ENCODE results near the gene ZFP82.
A peak's percentile ranks its signal among the peaks of the same experiment; 100 is the strongest.

The ZFP82 gene

DNA sequence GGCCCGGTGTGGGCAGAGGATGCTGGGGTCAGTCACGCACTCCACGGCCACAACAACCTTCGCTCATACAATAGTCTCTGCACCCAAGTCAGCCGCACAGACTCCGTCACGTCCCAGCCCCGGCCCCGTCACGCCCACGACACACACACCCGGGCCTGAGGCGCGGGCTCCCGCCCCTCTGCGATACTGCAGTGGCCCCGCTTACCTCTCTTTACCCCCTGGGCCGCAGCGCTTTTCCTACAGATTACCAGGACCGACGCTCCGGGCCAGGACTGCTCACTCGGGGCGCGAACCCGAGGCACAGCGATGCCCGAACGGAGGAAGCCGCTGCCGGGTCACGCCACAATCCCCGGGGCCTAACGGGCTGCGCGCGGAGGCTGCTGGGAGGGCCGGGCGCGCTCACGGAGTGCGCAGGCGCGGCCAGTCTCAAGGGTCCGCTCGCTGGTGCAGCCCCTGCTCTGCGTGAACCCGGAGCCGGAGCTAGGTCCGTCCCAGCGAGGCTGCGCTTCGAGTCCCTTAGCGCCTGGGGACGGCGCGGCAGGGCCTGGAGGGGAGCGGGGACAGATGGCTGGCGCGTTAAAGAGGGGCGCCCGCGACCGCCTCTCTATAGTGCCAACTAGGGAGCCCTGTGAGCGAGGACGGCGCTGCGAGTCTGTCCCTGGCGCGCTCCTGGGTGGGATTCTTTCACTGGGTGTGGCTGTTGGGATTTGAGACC, at the start of gene ZFP82:
ZFP82 (minus strand) TSS at position 358 of the 715 bp plus-strand sequence. CDS start 8,855 bp downstream, outside the sequence.
- DNase-seq (ENCODE audit: low read depth in 2 of 2): peak; percentile 52 to 63

- DNase-seq (ENCODE audit: low read depth in 2 of 2): no peak
These were observed 41.6 kb upstream of the ZFP82 start for GRCh38 chr19:36460046-36460445.

DNA sequence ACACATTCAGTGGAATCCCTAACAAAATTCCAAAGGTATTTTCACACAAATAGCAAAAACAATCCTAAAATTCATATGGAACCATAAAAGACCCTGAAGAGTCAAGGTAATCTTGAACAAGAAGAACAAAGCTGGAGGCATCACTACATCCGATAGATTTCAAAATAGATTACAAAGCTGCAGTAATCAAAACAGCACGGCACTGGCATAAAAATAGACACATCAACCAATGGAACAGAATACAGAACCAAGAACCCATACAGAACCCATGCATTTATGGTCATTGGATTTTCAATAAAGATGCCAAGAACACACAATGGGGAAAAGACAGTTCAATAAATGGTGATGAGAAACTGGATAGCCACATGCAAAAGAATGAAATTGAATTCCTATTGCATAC, 38.4 kb upstream of the ZFP82 start:
- DNase-seq (ENCODE audit: low read depth in 2 of 2): no peak

DNA sequence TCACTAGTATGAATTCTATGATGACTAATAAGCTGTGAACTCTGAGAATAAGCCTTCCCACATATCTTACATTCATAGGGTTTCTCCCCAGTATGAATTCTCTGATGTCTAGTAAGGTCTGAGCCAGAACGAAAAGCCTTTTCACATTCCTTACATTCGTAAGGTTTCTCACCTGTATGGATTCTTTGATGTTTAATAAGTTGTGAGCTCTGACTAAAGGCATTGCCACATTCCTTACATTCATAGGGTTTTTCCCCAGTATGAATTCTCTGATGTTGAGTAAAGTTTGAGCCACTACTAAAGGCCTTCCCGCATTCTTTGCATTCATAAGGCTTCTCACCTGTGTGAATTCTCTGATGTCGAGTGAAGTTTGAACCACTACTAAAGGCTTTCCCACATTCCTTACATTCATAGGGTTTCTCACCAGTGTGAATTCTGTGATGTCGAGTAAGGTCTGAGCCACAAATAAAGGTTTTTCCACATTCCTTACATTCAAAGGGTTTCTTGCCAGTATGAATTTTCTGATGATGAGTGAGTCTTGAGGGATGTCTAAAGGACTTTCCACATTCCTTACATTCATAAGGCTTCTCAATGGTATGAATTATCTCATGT, 30.7 kb upstream of the ZFP82 start:
- DNase-seq (ENCODE audit: low read depth in 2 of 2): no peak

GRCh38 chr19:36441339-36441738, 22.9 kb upstream of the ZFP82 start:
- DNase-seq (ENCODE audit: low read depth in 2 of 2): no peak

DNA sequence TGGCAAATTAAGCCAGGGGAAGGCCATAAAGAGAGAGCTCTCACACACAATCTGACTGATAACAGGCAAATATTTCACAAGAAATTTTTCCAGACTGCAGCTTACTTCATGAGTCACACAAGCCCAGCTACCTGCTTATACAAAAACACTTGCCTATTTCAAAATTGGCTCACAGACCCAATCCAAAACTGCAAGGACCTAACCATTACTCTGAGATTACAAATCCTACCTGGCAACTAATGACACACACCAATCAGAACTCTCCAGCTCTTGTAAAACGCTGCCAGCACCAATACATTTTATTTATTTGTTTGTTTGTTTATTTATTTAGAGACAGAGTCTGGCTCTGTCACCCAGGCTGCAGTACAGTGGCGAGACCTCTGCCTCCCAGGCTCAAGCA, 18.1 kb upstream of the ZFP82 start:
- DNase-seq (ENCODE audit: low read depth in 2 of 2): no peak

GRCh38 chr19:36423925-36424324, 5.5 kb upstream of the ZFP82 start:
- no peak for DNase-seq (ENCODE audit: low read depth in 2 of 2)

DNA sequence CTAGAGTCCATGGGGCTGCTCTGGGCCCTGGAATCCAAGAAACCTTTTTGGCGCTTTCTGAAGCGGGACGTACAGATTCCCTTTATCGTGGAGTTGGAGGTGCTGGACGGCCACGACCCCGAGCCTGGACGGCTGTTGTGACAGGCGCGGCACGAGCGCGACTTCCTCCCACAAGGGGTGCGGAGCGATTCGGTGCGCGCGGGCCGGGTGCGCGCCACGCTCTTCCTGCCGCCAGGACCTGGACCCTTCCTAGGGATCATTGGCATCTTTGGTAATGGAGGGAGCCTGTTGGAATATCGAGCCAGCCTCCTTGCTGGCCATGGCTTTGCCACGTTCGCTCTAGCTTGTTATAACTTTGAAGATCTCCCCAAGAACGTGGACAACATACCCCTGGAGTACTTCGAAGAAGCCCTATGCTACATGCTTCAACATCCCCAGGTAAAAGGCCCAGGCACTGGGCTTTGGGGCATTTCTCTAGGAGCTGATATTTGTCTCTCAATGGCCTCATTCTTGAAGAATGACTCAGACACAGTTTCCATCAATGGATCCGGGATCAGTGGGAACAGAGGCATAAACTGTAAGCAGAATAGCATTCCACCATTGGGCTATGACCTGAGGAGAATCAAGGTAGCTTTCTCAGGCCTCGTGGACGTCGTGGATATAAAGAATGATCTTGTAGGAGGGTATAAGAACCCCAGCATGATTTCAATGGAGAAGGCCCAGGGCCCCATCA, 3.5 kb upstream of the ZFP82 start:
- DNase-seq (ENCODE audit: low read depth in 2 of 2): no peak

- no peak for DNase-seq (ENCODE audit: low read depth in 2 of 2)
These were observed 2.7 kb upstream of the ZFP82 start for GRCh38 chr19:36420961-36421748.

DNA sequence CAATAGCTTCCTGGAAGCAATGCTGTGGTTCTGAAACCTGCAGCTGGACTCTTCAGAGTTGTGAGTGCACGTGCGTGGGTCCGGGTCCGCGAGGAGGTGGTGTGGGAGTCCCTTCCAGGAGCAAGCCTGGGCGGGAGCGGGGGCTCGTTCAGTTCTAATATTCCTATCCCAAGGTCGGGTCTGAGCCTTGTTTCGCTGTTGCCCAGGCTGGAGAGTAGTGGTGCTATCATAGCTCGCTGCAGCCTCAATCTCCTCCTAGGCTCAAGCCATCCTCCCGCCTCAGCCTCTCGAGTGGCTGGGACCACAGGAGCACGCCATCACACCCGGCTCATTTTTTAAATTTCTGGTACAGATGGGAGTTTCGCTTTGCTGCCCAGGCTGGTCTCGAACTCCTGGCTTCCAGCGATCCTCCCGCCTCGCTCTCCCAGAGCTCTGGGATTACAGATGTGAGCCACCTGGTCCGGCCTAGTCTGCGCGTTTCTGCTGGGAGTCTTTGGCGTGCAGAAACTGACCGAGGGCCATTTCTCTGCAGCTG, 625 bp downstream of the ZFP82 start:
- DNase-seq (ENCODE audit: low read depth in 2 of 2): no peak

DNA sequence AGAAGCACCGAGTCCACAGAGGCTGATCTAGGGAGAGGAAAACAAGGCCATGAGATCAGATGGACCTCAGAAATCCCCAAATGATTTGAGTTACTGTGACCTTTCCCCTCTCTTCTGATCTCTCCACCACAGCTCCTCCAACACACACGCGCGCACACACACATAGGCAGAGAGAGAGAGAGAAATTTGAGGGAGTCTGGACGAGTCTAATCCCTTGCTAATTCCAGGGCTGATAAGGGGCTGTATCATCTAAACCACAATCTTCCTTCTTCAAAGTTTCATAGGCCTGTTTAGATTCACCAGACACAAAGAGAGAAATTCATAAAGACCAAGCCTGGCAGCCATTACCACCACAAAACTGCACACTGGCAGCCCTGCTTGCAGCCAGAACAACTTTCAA, 8.6 kb downstream of the ZFP82 start:
- DNase-seq (ENCODE audit: low read depth in 2 of 2): no peak

DNA sequence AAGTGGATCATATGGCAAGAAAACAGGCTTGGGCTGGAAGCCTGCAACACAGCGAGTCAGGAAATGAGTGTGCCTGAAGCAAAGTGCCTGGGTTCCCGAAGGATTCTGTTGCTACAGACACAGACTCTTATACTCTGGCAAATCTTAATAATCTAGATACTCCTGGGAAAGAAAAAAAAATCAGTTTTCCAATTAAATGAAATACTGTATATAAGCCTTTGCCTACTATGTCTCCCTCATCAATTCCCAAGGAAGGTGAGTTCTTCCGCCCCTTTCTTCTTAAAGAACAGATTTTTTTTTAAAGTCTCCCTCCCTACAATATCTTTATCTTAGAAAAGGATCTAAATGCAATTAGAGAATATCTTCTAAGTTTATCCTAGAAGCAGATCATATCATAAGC, 10.3 kb downstream of the ZFP82 start:
- DNase-seq (ENCODE audit: low read depth in 2 of 2): no peak

DNA sequence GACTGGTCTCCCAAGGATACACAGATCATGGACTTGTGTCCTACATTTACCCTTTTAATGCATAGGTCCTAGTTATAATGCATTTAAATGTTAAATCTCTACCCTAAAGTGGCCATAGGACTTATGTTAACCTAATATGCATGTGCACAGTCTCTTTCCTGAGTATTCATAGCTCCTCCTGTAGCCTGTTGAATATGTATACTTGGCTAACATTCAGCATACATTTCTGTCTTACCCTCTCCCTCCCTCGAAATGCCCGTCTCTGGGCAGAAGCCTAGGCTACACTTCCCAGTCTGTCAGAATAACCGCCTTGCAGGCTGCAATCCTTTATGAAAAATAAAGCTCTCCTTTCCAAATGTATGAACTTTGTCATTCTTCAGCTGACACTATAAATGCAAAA, 13.9 kb downstream of the ZFP82 start:
- DNase-seq (ENCODE audit: low read depth in 2 of 2): no peak

- no peak for DNase-seq (ENCODE audit: low read depth in 2 of 2)
These were observed 17.0 kb downstream of the ZFP82 start for GRCh38 chr19:36401475-36401874.

- DNase-seq (ENCODE audit: low read depth in 2 of 2): no peak
These were observed 19.9 kb downstream of the ZFP82 start for GRCh38 chr19:36398571-36398970.

DNA sequence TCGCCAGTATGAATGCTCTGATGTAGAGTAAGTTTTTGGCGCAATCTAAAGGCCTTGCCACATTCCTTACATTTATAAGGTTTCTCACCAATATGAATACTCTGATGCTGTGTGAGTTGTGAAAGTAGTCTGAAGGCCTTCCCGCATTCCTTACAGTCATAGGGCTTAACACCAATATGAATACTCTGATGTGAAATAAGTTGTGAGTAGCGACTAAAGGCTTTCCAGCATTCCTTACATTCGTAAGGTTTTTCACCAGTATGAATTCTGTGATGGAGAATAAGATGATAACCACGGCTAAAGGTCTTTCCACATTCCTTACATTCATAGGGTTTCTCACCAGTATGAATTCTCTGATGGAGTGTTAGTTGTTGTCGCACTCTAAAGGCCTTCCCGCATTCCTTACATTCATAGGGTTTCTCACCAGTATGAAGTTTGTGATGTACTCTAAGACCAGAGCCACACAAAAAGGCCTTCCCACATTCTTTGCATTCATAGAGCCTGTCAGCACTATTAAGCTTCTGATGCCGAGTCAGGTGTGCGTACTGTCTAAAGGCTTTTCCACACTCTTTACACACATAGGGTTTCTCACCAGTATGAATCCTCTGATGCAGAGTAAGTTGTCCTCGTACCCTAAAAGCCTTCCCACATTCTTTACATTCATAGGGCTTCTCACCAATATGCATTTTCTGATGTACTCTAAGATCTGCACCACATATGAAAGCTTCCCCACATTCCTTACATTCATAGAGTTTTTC, 25.3 kb downstream of the ZFP82 start:
- no peak for DNase-seq (ENCODE audit: low read depth in 2 of 2)

DNA sequence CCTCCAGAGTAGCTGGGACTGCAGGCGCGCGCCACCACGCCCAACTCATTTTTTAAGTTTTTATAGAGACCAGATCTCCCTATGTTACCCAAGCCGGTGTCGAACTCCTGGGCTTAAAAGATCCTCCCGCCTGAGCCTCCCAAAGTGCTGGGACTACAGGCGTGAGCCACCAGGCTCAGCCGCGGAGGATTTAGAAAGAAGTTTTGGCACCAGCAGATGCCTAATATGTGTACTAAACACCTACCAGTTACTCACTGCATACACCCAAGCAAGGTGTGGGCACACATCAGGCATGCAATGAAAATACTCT, 39.0 kb downstream of the ZFP82 start:
- DNase-seq (ENCODE audit: low read depth in 2 of 2): no peak

- peak; percentile 88 to 90 for DNase-seq (ENCODE audit: low read depth in 2 of 2)
These were observed 39.6 kb downstream of the ZFP82 start, which contains the start of gene ZFP14 for GRCh38 chr19:36378625-36379509. TSS of gene ZFP14 (minus strand) at chr19:36379201. CDS start at chr19:36367892, 11,309 bp downstream.

DNA sequence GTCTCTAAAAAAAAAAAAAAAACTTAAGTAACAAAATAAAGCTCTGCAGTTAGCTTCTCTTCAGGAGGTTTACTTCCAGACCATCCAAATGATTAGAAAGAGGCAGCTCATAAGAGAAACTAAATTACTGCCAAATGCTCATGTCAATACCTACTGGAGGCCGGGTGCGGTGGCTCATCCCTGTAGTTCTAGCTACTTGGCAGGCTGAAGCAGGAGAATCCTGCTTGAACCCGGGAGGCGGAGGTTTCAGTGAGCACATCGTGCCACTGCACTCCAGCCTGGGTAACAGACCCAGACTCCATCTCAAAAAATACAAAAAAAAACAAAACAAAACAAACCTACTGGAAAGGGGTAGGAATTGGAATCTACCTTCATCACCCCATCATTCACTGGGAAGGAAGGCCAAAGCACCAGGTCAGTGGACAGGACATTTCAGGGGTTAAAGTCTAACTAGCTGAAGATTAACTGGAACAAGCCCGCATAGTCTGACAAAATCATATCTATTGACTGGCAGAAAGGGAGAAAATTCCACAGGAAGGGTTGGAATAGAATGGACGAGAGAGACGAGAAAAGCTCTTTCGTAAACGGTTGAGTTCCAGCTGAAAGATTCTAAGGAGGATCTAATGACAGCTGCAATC, 40.8 kb downstream of the ZFP82 start:
- DNase-seq (ENCODE audit: low read depth in 2 of 2): no peak
